HG03342 (cell line): Measurements from ENCODE around the gene MYO6.

ENCODE experiments used
- ATAC-seq: cut with Tn5 transposase; IDR thresholded peaks from one replicate; pipeline ENCODE4 v1.9.1; 2021; ENCODE audit warnings: mild to moderate bottlenecking, moderate library complexity; ENCODE audit not compliant: unreplicated experiment

Gene MYO6

DNA sequence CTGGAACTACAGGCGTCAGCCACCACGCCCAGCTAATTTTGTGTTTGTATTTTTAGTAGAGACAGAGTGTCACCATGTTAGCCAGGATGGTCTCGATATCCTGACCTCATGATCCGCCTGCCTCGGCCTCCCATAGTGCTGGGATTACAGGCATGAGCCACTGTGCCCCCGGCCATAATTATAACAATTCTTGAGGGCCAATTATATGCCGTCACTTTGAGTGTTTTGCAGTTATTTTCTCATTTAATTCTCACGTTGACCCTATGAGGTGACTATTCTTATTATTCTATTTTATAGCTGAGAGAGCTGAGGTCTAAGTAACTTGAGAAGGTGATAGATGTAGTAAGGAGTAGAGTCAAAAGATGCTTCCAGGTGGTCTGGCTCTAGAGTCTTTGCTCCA is 13.0 kb downstream of the MYO6 start:
- no peak for ATAC-seq

DNA sequence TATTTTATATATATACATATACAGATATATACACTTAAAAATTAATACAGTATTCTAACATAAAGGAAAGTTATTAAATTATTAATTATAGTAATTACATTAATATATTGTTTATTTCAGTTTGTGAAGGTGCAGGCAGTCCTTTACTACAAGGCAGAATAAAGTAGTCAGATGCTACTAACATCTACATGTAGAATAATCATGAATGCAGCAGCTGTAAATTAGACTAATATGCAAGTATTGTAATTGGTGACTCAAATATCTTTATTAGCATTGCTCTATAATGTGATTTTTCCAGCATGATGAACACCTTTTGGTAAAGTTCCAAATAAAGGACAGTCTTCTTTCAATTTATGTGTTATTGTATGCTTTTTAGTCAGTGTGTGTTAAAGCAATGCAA is 17.3 kb downstream of the MYO6 start:
- no peak for ATAC-seq

DNA sequence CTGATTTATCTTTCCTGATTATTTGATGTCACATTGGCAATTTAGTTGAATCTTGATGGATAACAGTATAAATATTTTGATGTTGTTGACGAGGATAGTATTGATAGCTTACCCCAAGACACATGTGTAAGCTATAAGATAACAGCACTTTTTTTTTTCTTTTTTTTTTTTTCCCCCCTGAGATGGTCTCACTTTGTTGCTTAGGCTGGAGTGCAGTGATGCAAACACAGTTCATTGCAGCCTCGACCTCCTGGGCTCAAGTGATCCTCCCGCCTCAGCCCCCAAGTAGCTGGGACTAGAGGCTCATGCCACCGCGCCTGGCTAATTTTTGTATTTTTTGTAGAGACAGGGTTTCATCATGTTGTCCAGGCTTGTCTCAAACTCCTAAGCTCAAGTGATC is 21.8 kb downstream of the MYO6 start:
- ATAC-seq: no peak

DNA sequence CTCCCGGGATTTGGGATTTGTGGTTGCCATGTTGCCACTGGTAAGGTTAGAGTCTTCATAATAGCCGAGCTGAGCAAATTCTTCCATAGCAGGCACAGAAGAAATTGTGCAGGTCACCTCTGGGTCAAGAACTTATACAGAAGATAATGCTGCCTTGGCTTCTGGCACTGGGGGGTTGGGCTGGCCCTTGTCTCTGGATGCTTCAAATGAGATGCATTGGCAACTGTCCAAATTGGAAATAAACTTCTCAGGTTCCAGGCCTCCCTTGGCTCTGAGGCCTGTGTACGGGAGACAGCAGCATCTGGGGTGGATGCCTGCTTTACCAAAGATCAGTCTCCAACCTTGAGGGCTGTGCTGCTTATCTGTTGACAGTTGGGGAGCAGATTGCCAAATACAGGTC is 26.2 kb downstream of the MYO6 start:
- ATAC-seq: no peak

DNA sequence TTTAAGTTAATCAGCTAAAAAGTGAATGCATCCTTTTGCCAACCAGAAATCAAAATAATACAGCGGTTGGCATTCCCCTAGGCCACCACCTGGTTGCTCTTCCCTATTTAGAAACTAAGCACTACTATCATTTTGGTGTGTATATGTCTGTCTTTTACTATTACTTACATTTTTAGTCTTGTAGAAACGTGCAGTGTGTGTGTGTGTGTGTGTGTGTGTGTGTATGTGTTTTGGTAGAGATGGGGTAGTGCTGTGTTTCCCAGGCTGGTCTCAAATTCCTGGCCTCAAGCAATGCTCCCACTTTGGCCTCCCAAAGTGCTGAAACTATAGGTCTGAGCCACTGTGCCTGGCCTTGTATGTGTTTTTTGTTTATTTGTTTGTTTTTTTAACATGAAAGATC is 27.4 kb downstream of the MYO6 start:
- no peak for ATAC-seq

DNA sequence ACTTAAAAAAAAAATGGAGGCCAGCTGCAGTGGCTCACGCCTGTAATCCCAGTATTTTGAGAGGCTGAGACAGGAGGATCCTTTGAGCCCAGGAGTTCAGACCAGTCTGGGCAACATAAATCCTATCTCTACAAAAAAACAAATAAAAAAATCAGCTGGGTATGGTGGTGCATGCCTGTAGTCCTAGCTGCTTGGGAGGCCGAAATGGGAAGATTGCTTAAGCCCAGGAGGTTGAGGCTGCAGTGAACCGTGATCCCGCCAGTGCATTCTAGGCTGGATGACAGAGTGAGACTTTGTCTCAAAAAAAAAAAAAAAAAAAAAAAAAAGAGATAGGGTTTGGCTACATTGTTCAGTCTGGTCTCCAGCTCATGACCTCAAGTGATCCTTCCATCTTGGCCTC is 29.7 kb downstream of the MYO6 start:
- ATAC-seq: no peak

DNA sequence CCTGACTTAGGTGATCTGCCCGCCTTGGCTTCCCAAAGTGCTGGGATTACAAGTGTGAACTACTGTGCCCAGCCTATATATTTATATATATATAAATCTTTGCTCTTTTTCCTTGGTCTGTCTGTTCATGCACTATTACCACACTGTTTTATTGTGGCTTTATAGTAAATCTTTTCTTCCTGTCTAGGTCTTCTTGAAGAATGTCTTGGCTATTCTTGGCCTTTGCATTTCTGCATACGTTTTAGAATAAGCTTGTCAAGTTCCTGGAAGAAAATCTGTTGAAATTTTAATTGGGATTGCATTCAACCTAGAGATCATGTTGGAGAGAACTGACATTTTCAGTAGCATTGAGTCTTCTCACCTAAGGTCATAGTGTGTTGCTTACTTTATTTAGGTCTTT is 37.1 kb downstream of the MYO6 start:
- ATAC-seq: no peak

DNA sequence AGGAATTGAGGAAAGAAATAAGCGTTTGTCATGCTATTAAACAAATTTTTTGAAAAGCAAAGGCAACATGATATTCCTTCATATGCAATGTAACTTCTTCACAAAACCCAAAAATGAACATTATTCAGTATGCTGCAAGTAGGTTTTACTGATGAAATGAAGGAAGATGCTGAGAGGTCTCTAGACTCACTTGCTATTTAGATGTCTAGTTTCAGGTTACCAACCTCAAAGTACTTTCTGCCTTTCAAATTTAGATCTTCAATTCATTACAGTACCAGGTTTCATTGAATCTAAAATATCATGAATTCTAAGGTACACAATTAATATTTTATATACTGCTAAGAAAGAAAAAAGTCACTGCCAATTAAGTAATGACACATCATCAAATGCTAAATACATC is 39.9 kb downstream of the MYO6 start:
- no peak for ATAC-seq

DNA sequence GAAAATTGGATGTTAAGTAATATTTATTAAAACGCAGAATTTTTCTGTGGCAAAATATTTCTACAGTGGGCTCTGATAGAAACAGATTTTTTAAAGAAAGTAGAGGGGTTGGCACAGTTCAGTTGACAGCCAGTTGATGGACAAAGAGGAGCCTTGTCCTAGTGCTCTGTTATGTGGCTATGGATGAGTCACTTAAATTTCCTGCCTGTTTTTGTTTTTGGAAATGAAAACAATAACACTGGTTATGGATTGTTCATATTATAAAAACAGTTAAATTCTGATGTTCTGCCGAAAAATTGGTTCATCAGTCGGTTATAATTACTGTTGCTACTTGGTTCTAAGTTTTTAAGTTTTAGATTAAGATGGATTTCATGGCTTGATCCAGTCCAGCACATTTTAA is 42.8 kb downstream of the MYO6 start:
- no peak for ATAC-seq

DNA sequence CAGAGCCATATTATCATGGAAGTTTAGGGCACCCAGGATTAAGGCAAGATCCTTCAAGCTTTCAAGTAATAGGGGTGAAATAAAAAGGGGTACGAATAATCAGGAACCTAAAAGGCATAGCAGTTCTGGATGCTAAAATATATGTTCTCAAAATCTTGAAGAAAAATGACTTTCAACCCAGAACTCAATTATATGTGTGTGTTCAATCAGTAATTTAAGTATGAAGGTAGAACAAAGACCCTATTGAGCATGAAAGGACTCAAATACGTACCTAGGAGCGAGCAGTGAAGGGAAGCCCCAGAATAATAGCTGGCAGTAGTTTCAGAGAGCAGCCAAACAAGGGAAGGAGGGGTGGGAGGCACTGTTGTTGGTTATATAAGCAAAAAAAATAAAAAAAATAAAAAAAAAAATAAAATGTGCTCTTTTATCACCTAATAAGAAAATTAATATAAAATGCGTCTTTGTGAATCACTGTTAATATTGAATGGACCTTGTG is 45.4 kb downstream of the MYO6 start:
- no peak for ATAC-seq

DNA sequence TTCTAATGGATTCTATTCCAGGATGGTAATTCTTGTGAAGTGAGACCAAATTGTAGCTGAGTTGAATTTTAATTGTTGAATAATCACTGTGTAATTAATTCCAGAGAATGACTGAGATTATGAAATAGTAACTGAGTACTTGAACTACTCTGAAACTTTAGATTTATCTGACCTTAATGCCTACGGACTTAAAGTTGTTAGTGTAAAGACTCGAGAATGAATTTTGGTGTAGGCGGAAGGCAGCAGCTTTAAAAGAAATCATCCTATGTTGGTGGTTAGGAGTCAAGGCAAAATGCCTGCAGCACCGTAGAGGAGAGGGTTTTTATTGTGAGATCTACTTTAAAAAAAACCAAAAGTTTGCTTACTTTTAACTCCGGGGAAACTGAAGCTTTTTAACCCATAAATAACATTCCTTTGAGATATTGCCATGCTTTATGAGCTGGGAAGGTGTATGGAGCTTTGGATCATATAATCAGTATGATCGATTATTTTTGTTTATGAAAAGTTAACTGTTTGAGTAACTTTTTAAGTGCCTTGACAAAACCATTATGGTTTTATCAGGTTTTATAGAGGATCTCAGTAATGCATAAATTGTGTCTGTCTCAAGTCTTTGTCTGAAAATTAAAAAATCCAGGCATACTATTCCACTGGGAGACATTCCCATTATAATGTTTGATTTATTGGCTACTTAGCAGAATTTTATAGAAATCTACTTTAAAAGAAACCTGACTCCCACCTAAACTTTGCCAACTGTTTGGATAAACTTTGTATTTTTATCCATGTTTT is 46.1 kb downstream of the MYO6 start:
- ATAC-seq: no peak

DNA sequence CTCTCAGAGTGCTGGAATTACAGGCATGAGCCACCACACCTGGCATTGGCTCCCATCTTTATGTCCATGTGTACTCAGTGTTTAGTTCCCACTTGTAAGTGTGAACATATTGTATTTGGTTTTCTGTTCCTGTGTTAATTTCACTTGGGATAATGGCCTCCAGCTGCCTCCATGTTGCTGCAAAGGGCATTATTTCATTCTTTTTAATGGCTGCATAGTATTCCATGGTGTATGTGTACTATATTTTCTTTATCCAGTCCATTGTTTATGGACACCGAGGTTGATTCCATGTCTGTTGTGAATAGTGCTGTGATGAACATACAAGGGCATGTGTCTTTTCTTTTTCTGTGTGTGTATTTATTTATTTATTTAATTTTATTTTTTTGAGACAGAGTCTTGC is 47.7 kb downstream of the MYO6 start:
- ATAC-seq: no peak

DNA sequence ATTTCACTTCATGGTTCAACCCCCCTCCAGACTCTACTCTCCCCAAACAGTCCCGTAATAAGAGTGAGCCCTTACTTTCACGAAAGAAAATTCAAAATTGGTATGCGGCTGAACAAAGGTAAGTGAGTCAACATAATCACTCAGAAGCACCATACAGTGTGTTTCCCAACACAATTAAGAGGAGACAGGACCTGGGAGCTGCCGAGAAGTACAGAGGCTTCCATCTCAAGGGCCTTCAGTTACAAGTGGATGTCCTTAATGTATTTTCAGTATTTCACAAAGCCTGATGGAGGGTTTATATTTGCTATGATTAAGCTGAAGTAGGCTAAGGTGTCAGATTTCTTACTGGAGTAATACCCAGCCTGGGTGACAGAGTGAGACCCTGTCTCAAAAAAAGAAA is 51.1 kb downstream of the MYO6 start:
- no peak for ATAC-seq

DNA sequence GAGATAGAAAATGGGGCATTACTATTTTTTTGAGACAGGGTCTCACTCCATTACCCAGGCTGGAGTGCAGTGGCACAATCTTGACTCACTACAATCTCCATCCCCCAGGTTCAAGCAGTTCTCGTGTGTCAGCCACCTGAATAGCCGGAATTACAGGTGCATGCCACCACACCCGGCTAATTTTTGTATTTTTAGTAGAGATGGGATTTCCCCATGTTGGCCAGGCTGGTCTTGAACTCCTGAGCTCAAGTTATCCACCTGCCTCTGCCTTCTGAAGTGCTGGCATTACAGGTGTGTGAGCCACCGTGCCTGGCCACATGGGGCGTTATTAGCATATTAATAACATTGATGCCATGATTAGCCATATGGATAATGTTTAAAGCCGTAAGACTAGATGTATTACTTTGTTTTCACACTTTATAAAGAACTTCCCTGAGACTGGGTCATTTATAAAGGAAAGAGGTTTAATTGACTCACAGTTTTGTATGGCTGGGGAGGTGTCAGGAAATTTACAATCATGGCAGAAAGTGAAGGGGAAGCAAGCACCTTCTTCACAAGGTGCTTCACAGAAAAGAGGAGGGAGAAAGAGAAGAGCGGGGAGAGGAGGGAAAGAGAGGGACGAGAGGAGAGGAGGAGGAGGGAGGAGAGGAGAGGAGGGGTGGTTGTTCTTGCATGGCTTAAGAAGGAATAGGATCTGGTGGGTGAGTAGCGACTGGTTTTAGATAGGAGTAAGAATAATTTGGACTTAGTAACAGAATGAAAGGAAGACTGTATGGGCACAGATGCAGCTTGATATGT is 51.9 kb downstream of the MYO6 start:
- ATAC-seq: no peak

DNA sequence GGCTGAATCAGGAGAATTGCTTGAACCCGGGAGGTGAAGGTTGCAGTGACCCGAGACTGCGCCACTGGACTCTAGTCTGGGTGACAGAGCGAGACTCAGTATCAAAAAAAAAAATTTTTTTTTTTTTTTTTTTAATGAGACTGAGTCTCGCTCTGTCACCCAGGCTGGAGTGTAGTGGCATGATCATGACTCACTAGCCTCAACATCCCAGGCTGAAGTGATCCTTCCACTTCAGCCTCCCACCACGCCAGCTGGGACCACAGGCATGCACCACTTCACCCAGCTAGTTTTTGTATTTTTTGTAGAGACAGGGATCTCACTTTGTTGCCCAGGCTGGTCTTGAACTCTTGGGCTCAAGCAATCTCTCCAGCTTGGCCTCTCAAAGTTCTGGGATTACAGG is 53.3 kb downstream of the MYO6 start:
- ATAC-seq: no peak

DNA sequence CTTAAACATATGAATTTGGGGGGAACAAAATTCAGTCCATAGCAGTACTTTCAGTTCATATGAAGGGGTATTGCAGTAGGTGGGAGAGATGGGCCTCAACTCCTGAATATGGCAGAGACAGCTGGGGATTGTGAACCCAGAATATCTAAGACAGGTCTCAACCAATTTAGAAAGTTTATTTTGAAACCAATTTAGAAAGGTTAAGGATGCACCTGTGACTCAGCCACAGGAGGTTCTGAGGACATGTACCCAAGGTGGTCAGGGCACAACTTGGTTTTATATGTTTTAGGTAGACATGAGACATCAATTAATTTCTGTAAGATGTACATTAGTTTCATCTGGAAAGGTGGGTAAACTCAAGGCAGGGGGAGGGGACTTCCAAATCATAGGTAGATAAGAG is 59.5 kb downstream of the MYO6 start:
- no peak for ATAC-seq

DNA sequence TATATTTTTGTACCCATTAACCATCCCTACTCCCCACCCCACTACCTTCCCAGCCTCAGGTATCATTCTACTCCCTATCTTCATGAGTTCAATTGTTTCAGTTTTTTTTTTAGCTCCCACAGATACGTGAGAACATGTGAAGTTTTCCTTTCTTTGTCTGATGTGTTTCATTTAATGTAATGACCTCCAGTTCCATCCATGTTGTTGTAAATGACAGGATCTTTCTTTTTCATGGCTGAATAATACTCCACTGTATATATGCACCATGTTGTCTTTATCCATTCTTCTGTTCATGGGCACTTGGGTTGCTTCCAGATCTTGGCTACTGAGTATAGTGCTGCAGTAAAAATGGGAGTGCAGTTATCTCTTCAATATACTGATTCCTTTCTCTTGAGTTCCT is 63.5 kb downstream of the MYO6 start:
- ATAC-seq: no peak

DNA sequence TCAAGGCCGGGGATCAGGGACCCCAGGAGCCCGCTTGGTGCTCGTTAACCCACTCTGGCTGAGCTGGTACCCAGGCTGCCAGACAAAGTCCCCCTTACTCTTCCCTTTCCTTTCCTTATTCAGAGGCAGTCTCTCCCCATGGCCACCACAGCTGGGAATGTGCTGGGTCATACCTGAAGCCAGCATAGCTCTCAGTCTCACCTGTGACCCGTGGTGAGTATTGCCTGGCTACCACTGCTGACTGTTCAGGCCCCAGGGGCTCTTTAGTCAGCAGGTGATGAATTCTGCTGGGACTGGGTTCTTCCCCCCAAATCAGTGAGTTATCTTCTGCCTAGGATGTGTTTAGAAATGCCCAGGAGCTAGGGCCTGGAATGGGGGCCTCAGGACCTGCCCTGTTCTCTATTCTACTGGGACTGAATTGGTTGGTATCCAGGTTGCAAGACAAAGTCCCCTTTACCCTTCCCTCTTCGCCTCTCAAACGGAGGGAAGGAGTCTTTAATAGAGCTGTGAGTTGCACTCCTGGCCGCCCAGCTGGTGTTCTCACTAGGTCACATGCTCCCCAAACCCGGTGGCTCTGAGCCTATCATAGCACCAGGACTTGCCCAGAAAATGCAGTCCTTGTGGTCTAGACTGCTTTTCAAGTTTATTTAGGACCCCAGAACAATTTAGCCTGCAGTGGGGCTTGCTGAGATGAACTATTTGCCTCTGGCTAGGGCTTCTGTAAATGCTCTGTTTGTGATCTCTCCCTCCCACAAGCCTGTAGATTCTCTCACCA is 64.6 kb downstream of the MYO6 start:
- no peak for ATAC-seq

DNA sequence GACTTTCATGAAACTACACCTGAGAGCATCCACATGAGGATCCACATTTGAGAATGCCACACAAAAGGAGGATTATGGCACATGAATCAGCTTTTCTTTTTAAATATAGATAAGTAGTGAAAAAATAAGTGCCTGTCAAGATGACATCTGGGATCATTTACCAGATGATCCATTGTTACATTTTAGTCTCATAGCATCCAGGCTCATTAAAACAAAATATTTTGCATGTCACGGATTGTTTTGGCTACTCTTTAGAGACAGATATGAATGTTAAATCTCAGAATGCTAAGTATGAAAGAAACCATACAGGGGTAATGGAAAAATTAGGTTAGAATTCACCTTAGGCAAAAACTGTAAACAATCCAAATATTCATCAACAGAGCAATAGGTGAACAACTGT is 66.7 kb downstream of the MYO6 start:
- ATAC-seq: no peak

DNA sequence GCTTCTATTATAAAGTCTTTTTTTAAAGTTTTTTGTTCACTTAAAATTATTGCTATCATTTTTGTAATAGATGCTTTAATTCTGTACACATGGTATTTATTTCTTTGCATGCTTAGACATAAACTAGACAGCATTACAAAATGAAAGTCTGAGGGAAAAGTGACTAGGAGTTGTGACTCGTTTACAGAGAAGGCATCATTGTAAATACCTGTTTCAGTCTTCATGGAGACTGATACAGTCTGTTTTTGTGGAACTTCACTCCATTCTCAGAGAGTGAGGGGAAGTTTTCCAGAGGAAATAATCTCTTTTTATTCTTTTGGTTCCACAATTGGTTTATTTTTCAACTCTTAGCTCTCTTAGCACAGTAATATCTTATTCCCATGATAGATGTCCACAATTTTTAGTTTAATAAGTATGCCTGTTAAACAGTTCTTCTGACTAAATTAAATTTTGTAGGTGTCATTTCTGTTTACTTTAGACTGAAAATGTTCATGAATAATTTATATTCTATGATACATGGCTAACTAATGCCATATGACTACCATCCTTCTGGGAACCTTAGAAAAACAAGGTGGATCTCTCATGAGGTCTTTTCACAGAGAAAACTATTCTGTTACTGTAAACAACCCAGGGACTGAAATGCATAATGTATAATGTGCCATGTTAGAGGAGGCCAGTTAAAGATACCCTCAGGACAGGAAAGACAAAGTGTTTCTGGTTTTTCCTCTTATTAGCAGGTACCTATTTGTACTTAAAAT is 69.2 kb downstream of the MYO6 start:
- ATAC-seq: no peak
